Activated naive CD4-positive, alpha-beta T cell (primary cell): Measurements from ENCODE around the gene MLEC.

ENCODE experiments used
- DNase-seq, 4 experiments: peaks; one replicate each; lab custom pipeline; 2025; lab: John Stamatoyannopoulos, UW

The MLEC gene

DNA sequence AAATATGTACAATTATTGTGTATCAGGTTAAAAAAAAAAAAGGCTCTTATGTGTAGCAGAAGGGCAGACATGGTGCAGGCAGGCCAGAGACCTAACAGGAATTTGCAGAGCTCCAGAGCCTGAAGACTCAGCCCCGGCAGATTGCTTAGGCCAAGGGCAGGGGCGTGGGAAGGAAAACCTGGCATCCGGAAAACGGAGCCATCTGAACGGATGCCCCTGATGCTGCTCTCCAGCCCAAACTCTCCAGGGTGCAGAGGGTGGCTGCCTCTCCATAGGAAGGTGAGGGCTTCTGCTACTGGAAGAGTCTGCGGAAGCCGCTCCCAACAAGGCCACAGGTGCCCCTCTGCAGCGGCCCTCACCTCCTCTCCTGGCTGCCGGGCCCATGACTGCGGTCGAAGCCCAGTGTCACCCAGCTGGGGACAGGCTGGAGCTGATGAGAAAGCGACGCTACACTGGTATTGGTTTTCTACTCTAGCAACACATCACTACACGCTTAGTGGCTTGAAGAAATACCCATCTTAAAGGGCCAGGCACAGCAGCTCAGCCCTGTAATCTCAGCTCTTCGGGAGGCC, 58.1 kb downstream of the MLEC start:
- no peak for DNase-seq

- no peak for DNase-seq
These were observed 61.3 kb downstream of the MLEC start for GRCh38 chr12:120748242-120748641.

- DNase-seq = no peak
These were observed 62.3 kb downstream of the MLEC start for GRCh38 chr12:120749256-120749655.

- DNase-seq = no peak
These were observed 63.9 kb downstream of the MLEC start for GRCh38 chr12:120750806-120751205.

DNA sequence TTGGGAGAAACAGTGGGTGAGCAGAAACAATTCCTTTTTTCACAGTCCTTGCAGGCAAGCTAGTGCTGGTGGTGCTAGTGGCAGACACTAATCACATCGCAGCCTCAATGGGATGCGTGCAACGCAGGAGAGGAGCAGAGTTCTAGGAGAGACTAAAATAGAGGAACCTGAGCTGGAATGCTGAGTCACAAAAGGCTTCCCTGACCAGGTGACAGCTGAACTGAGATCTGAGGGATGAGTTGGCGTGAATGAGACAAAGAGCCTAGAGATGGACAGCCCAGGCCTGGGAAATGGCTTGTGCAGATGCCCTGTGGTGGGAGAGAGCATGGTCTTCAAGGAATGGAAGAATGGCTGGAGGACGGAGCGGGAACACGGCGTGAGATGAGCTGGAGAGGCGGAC, 64.4 kb downstream of the MLEC start:
- DNase-seq = no peak
